Activated CD4-positive, alpha-beta T cell treated with anti-CD3 and anti-CD28 coated beads, Interleukin-2, amount 10 ng/mL, durations not matched to agents 7 days and 5 days (primary cell): ENCODE measurements around the gene PRKACA. TPM values are rescaled to one million over a fixed set of nuclear protein-coding genes. Genes with fewer than 3 reads are reported as not detected.

Source experiments
- CTCF ChIA-PET: fragments of 350-600 bp; sonication (Branson Sonifier 250); formaldehyde crosslinking; loops from one replicate; lab custom pipeline; 2021; ENCODE audit warnings: antibody characterized with exemption; lab: Charles Lee
- POLR2A ChIA-PET: fragments of 350-600 bp; sonication (Branson Sonifier 250); formaldehyde crosslinking; loops from one replicate; lab custom pipeline; 2021; ENCODE audit warnings: antibody characterized with exemption; lab: Charles Lee
- DNase-seq: peaks from one replicate; pipeline ENCODE4 v3.0.0-alpha.2; 2020
- H3K27ac Mint-ChIP-seq: one replicate; pipeline ENCODE4 v1.8.0; 2021; ENCODE audit warnings: mild to moderate bottlenecking, moderate library complexity, mixed read lengths
- H3K27me3 Mint-ChIP-seq: one replicate; pipeline ENCODE4 v1.8.0; 2021; ENCODE audit warnings: mixed read lengths
- H3K36me3 Mint-ChIP-seq: one replicate; pipeline ENCODE4 v1.8.0; 2021; ENCODE audit warnings: low read depth, mixed read lengths
- H3K4me1 Mint-ChIP-seq: one replicate; pipeline ENCODE4 v1.8.0; 2021; ENCODE audit warnings: mixed read lengths
- H3K4me3 Mint-ChIP-seq: one replicate; pipeline ENCODE4 v1.8.0; 2021; ENCODE audit warnings: mild to moderate bottlenecking, moderate library complexity, mixed read lengths
- H3K9me3 Mint-ChIP-seq: one replicate; pipeline ENCODE4 v1.8.0; 2021; ENCODE audit warnings: mixed read lengths
- total RNA-seq, 2 experiments: library from RNA; stranded (reverse); gene quantifications; one replicate each; pipeline ENCODE4 v1.2.3, GENCODE V29; 2021

Gene PRKACA
- total RNA-seq, 2 experiments from 2014 or later, result 50.6 to 56.8 TPM

GRCh38 chr19:14066134-14066533 is 51.4 kb downstream of the PRKACA start:
- H3K36me3 Mint-ChIP-seq, result no peaks in the 10 kb centered on the region
- CTCF ChIA-PET, result interaction anchor here (1.4 kb wide), 1 partner anchor 18 kb away, joined by 3 read pairs; no protein-coding TSS in a partner anchor
- no peaks in the 10 kb centered on the region for H3K4me1 Mint-ChIP-seq
- H3K4me3 Mint-ChIP-seq, result no peak overlapping the region
- H3K27me3 Mint-ChIP-seq, result peaks cover 18% of the 10 kb centered on the region
- H3K9me3 Mint-ChIP-seq, result no peaks in the 10 kb centered on the region
- no peak overlapping the region for H3K27ac Mint-ChIP-seq
- no peak for DNase-seq
- POLR2A ChIA-PET, result no interaction called here

GRCh38 chr19:14063105-14063504 is 54.5 kb downstream of the PRKACA start:
- H3K27me3 Mint-ChIP-seq, result peaks cover 32% of the 10 kb centered on the region
- H3K4me1 Mint-ChIP-seq, result peaks cover 9% of the 10 kb centered on the region
- no peaks in the 10 kb centered on the region for H3K36me3 Mint-ChIP-seq
- ChIA-PET CTCF (interaction anchor here (0.6 to 0.8 kb wide), 2 partner anchors 9 to 17 kb away, joined by 3 to 4 read pairs; no protein-coding TSS in a partner anchor), POLR2A (no interaction called here)
- H3K4me3 Mint-ChIP-seq, result no peak overlapping the region
- DNase-seq, result no peak
- H3K27ac Mint-ChIP-seq, result no peak overlapping the region
- H3K9me3 Mint-ChIP-seq, result no peaks in the 10 kb centered on the region

GRCh38 chr19:14062558-14062855 is 55.1 kb downstream of the PRKACA start:
- no peak for DNase-seq
- no peak overlapping the region for H3K4me3 Mint-ChIP-seq
- H3K27me3 Mint-ChIP-seq, result peaks cover 38% of the 10 kb centered on the region
- peaks cover 13% of the 10 kb centered on the region for H3K4me1 Mint-ChIP-seq
- POLR2A ChIA-PET, result no interaction called here
- no peak overlapping the region for H3K27ac Mint-ChIP-seq
- H3K9me3 Mint-ChIP-seq, result no peaks in the 10 kb centered on the region
- CTCF ChIA-PET, result no interaction called here
- H3K36me3 Mint-ChIP-seq, result no peaks in the 10 kb centered on the region

- Mint-ChIP-seq H3K9me3 (no peaks in the 10 kb centered on the region), H3K4me1 (peaks cover 14% of the 10 kb centered on the region), H3K27me3 (peaks cover 41% of the 10 kb centered on the region), H3K4me3 (no peak within 1 kb of the TSS), H3K36me3 (no peaks in the 10 kb centered on the region), H3K27ac (no peak within 1 kb of the TSS)
- ChIA-PET CTCF (interaction anchor here (6.1 kb wide), 1 partner anchor 9 kb away, joined by 82 read pairs; the partner anchor contains the start of gene MISP3), POLR2A (no interaction called here)
- DNase-seq, result no peak
Measured at GRCh38 chr19:14061751-14062557, 55.6 kb downstream of the PRKACA start, which contains the start of gene PALM3. Gene PALM3, minus strand, starts transcription at chr19:14062076. Its CDS starts 96 bp downstream, at chr19:14061980.

- ChIA-PET POLR2A (no interaction called here), CTCF (interaction anchor here (0.5 to 6.1 kb wide), 5 partner anchors 10 to 181 kb away, joined by 3 to 82 read pairs (median 13); partner anchors contain the start of genes ASF1B and MISP3)
- Mint-ChIP-seq H3K4me3 (no peak overlapping the region), H3K9me3 (no peaks in the 10 kb centered on the region), H3K27me3 (peaks cover 41% of the 10 kb centered on the region), H3K27ac (no peak overlapping the region), H3K36me3 (no peaks in the 10 kb centered on the region), H3K4me1 (peaks cover 17% of the 10 kb centered on the region)
- no peak for DNase-seq
Measured at GRCh38 chr19:14061081-14061749, 56.3 kb downstream of the PRKACA start.

- DNase-seq, result no peak
- Mint-ChIP-seq H3K27me3 (peaks cover 41% of the 10 kb centered on the region), H3K9me3 (no peaks in the 10 kb centered on the region), H3K4me3 (no peak overlapping the region), H3K27ac (no peak overlapping the region), H3K36me3 (no peaks in the 10 kb centered on the region), H3K4me1 (peaks cover 17% of the 10 kb centered on the region)
- POLR2A ChIA-PET, result no interaction called here
- CTCF ChIA-PET, result interaction anchor here (0.9 to 6.1 kb wide), 13 partner anchors 11 to 289 kb away, joined by 3 to 82 read pairs (median 5); partner anchors contain the start of genes DCAF15, IL27RA and MISP3
Measured at GRCh38 chr19:14059652-14060155, 57.9 kb downstream of the PRKACA start.

- H3K27me3 Mint-ChIP-seq, result peaks cover 41% of the 10 kb centered on the region
- CTCF ChIA-PET, result interaction anchor here (0.6 to 6.1 kb wide), 14 partner anchors 11 to 289 kb away, joined by 3 to 82 read pairs (median 4); partner anchors contain the start of genes DCAF15, IL27RA and MISP3
- H3K27ac Mint-ChIP-seq, result no peak overlapping the region
- no peaks in the 10 kb centered on the region for H3K9me3 Mint-ChIP-seq
- peak; percentile 58 for DNase-seq
- POLR2A ChIA-PET, result no interaction called here
- H3K4me1 Mint-ChIP-seq, result peaks cover 17% of the 10 kb centered on the region
- no peak overlapping the region for H3K4me3 Mint-ChIP-seq
- H3K36me3 Mint-ChIP-seq, result no peaks in the 10 kb centered on the region
Measured at GRCh38 chr19:14059093-14059480, 58.5 kb downstream of the PRKACA start.

- H3K27ac Mint-ChIP-seq, result no peak overlapping the region
- H3K27me3 Mint-ChIP-seq, result peaks cover 41% of the 10 kb centered on the region
- no peak for DNase-seq
- H3K4me1 Mint-ChIP-seq, result peaks cover 17% of the 10 kb centered on the region
- POLR2A ChIA-PET, result no interaction called here
- CTCF ChIA-PET, result interaction anchor here (0.6 to 6.1 kb wide), 14 partner anchors 10 to 290 kb away, joined by 3 to 82 read pairs (median 4); partner anchors contain the start of genes DCAF15, IL27RA and MISP3
- no peak overlapping the region for H3K4me3 Mint-ChIP-seq
- peaks cover 4% of the 10 kb centered on the region for H3K36me3 Mint-ChIP-seq
- no peaks in the 10 kb centered on the region for H3K9me3 Mint-ChIP-seq
Measured at GRCh38 chr19:14058182-14059092, 59.1 kb downstream of the PRKACA start.

- H3K4me1 Mint-ChIP-seq, result peaks cover 17% of the 10 kb centered on the region
- no peak overlapping the region for H3K27ac Mint-ChIP-seq
- DNase-seq, result no peak
- ChIA-PET CTCF (interaction anchor here (1.0 to 6.1 kb wide), 7 partner anchors 8 to 194 kb away, joined by 3 to 82 read pairs (median 4); partner anchors contain the start of gene MISP3), POLR2A (interaction anchor here (0.6 kb wide), 1 partner anchor 61 kb away, joined by 3 read pairs; the partner anchor contains the start of gene PRKACA)
- H3K9me3 Mint-ChIP-seq, result no peaks in the 10 kb centered on the region
- H3K27me3 Mint-ChIP-seq, result peaks cover 39% of the 10 kb centered on the region
- peak overlapping the region; percentile 39 for H3K4me3 Mint-ChIP-seq
- H3K36me3 Mint-ChIP-seq, result peaks cover 17% of the 10 kb centered on the region
Measured at GRCh38 chr19:14056741-14057356, 60.7 kb downstream of the PRKACA start.

- Mint-ChIP-seq H3K4me1 (peaks cover 17% of the 10 kb centered on the region), H3K9me3 (no peaks in the 10 kb centered on the region), H3K27me3 (peaks cover 37% of the 10 kb centered on the region), H3K4me3 (no peak overlapping the region), H3K27ac (no peak overlapping the region), H3K36me3 (peaks cover 21% of the 10 kb centered on the region)
- ChIA-PET CTCF (interaction anchor here (0.9 to 6.1 kb wide), 7 partner anchors 10 to 194 kb away, joined by 3 to 82 read pairs (median 4); partner anchors contain the start of gene MISP3), POLR2A (no interaction called here)
- DNase-seq, result no peak
Measured at GRCh38 chr19:14056069-14056666, 61.4 kb downstream of the PRKACA start.

- ChIA-PET POLR2A (no interaction called here), CTCF (interaction anchor here (0.9 to 1.0 kb wide), 2 partner anchors 9 to 175 kb away, joined by 3 to 5 read pairs; no protein-coding TSS in a partner anchor)
- H3K4me3 Mint-ChIP-seq, result no peak overlapping the region
Measured at GRCh38 chr19:14055396-14055795, 62.2 kb downstream of the PRKACA start.

More at GRCh38 chr19:14055396-14055795, 62.2 kb downstream of the PRKACA start:
- H3K36me3 Mint-ChIP-seq, result peaks cover 27% of the 10 kb centered on the region
- no peak overlapping the region for H3K27ac Mint-ChIP-seq
- H3K9me3 Mint-ChIP-seq, result no peaks in the 10 kb centered on the region
- peaks cover 17% of the 10 kb centered on the region for H3K4me1 Mint-ChIP-seq
- H3K27me3 Mint-ChIP-seq, result peaks cover 31% of the 10 kb centered on the region
- no peak for DNase-seq
